AG04450 (cell line): Measurements from ENCODE around the gene SCGB1A1. TPM values are rescaled to one million over a fixed set of nuclear protein-coding genes. Genes with fewer than 3 reads are reported as not detected.
A peak's percentile ranks its signal among the peaks of the same experiment; 100 is the strongest.

Experiments
- CTCF ChIA-PET: fragments of 300-600, 350-600 bp; formaldehyde crosslinking; extraction: SDS; loops from one replicate; lab custom pipeline; 2022; ENCODE audit warnings: antibody characterized with exemption, inconsistent platforms; lab: Charles Lee
- POLR2A ChIA-PET: fragments of 350-600 bp; formaldehyde crosslinking; extraction: SDS; loops from one replicate; lab custom pipeline; 2021; ENCODE audit warnings: antibody characterized with exemption, inconsistent platforms; lab: Yijun Ruan, JAX
- DNase-seq: peaks from one replicate; pipeline ENCODE4 v3.0.0-alpha.2; 2011; ENCODE audit warnings: low read depth, low spot score
- H3K27ac ChIP-seq: one replicate; pipeline ENCODE4 v1.5.1; 2012; ENCODE audit warnings: low read depth, low read length, control low read depth
- H3K27me3 ChIP-seq: one replicate; pipeline ENCODE4 v1.6.0; 2012; ENCODE audit warnings: low read length; ENCODE audit not compliant: control insufficient read depth, insufficient read depth
- H3K4me3 ChIP-seq: 2 replicates; pipeline ENCODE4 v1.5.1; 2011; ENCODE audit warnings: mild to moderate bottlenecking, low read depth, low read length, control low read depth
- H3K9me3 ChIP-seq: 2 replicates; pipeline ENCODE4 v1.5.1; 2012; ENCODE audit warnings: low read length; ENCODE audit not compliant: control insufficient read depth, insufficient read depth
- polyA plus RNA-seq: library from polyadenylated mRNA; depleted of rRNA; stranded (reverse); fragments of >200 nt; gene quantifications from 2 replicates; pipeline ENCODE4 v1.2.3, GENCODE V29; 2011
- TF ChIP-seq, protein P1 (sequence below): IDR thresholded peaks from 2 replicates; pipeline ENCODE4 v1.5.1; 2011; ENCODE audit warnings: low read depth, low read length, control low read depth, inconsistent platforms

The SCGB1A1 gene
- polyA plus RNA-seq, 1 experiment, result not detected

DNA sequence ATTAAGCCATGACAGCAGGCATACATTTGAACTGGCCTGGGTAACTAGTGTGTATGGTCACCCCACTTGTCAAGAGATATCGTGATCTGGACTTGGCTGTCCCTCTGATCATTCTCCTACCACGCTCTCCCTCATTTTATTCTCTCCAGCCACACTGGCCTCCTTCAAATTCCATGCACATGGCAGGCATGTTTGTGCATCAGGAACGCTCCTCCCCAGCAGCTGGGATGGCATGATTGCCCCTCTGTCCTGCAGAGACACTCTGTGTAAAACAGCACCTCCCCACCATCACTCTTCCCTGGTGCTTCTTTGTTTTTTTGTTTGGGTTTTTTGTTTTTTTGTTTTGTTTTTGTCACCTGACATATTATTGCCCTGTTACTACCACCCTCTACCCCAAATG is 31.5 kb upstream of the SCGB1A1 start:
- POLR2A ChIA-PET, result no interaction called here
- no peak overlapping the region for H3K4me3 ChIP-seq

GRCh38 chr11:62388999-62389398 is 29.8 kb upstream of the SCGB1A1 start:
- Histone ChIP-seq H3K27me3 (peaks cover 8% of the 10 kb centered on the region), H3K4me3 (no peak overlapping the region), H3K27ac (no peak overlapping the region), H3K9me3 (no peaks in the 10 kb centered on the region)
- TF ChIP-seq, protein P1, sequence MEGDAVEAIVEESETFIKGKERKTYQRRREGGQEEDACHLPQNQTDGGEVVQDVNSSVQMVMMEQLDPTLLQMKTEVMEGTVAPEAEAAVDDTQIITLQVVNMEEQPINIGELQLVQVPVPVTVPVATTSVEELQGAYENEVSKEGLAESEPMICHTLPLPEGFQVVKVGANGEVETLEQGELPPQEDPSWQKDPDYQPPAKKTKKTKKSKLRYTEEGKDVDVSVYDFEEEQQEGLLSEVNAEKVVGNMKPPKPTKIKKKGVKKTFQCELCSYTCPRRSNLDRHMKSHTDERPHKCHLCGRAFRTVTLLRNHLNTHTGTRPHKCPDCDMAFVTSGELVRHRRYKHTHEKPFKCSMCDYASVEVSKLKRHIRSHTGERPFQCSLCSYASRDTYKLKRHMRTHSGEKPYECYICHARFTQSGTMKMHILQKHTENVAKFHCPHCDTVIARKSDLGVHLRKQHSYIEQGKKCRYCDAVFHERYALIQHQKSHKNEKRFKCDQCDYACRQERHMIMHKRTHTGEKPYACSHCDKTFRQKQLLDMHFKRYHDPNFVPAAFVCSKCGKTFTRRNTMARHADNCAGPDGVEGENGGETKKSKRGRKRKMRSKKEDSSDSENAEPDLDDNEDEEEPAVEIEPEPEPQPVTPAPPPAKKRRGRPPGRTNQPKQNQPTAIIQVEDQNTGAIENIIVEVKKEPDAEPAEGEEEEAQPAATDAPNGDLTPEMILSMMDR, result no peak
- no peak for DNase-seq
- POLR2A ChIA-PET, result interaction anchor here (0.6 kb wide), 1 partner anchor 166 kb away, joined by 3 read pairs; no protein-coding TSS in a partner anchor
- CTCF ChIA-PET, result interaction anchor here (2.5 to 4.2 kb wide), 2 partner anchors 154 to 172 kb away, joined by 18 to 38 read pairs; no protein-coding TSS in a partner anchor

More for the DNA sequence above, 31.5 kb upstream of the SCGB1A1 start:
- no peak for DNase-seq
- Histone ChIP-seq H3K27me3 (peaks cover 8% of the 10 kb centered on the region), H3K27ac (no peak overlapping the region), H3K9me3 (no peaks in the 10 kb centered on the region)
- TF ChIP-seq, protein P1, result no peak
- CTCF ChIA-PET, result interaction anchor here (1.6 kb wide), 1 partner anchor 156 kb away, joined by 3 read pairs; no protein-coding TSS in a partner anchor

GRCh38 chr11:62390237-62390636 is 28.6 kb upstream of the SCGB1A1 start:
- Histone ChIP-seq H3K27me3 (peaks cover 8% of the 10 kb centered on the region), H3K4me3 (no peak overlapping the region), H3K27ac (no peak overlapping the region), H3K9me3 (no peaks in the 10 kb centered on the region)
- CTCF ChIA-PET, result interaction anchor here (0.5 to 4.2 kb wide), 6 partner anchors 8 to 170 kb away, joined by 3 to 38 read pairs (median 6); no protein-coding TSS in a partner anchor
- POLR2A ChIA-PET, result no interaction called here
- DNase-seq, result no peak
- TF ChIP-seq, protein P1, result no peak

DNA sequence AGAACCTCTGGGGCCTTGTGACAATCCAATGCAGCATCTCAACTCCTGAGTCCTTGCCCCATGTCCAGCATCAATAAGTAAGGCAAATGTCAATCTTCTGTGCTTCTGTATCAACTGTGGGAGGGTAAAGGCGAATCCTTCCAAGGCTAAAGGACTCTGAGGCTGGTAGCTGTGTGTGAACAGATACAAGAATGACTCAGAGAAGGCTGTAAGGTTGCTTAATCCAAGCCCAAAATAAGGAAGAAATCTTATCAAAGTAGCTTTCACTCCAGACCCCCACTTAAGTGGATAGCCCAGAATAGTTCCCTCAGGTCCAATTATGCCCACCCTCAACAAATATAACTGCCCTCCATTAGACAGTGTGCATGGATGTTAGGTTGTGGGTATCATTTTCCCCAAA is 28.1 kb upstream of the SCGB1A1 start:
- H3K27me3 ChIP-seq, result peaks cover 8% of the 10 kb centered on the region
- H3K27ac ChIP-seq, result no peak overlapping the region
- no peak overlapping the region for H3K4me3 ChIP-seq
- TF ChIP-seq, protein P1, result no peak
- DNase-seq, result no peak
- ChIA-PET CTCF (interaction anchor here (0.5 to 4.2 kb wide), 6 partner anchors 9 to 170 kb away, joined by 3 to 38 read pairs (median 6); no protein-coding TSS in a partner anchor), POLR2A (interaction anchor here (0.6 kb wide), 1 partner anchor 170 kb away, joined by 3 read pairs; no protein-coding TSS in a partner anchor)
- H3K9me3 ChIP-seq, result no peaks in the 10 kb centered on the region

- ChIA-PET CTCF (interaction anchor here (4.2 to 5.4 kb wide), 2 partner anchors 151 to 168 kb away, joined by 38 to 120 read pairs; no protein-coding TSS in a partner anchor), POLR2A (no interaction called here)
- no peak overlapping the region for H3K27ac ChIP-seq
- peaks cover 8% of the 10 kb centered on the region for H3K27me3 ChIP-seq
- no peak for DNase-seq
- no peaks in the 10 kb centered on the region for H3K9me3 ChIP-seq
- TF ChIP-seq, protein P1, result peak; percentile 23; the same call in 1 of the 2 replicates
- no peak overlapping the region for H3K4me3 ChIP-seq
Measured at GRCh38 chr11:62391642-62392425, 27.0 kb upstream of the SCGB1A1 start.
